B cell (primary cell): ENCODE results near the gene COBL. TPM values are rescaled to one million over a fixed set of nuclear protein-coding genes. Genes with fewer than 3 reads are reported as not detected.

Source experiments
- ATAC-seq: fragments of 200-7000 bp; cut with Tn5 transposase; one replicate; pipeline ENCODE4 v1.10.0; 2021; ENCODE audit warnings: low read depth, mild to moderate bottlenecking, moderate number of reproducible peaks, moderate library complexity
- CTCF ChIA-PET: fragments of 350-600 bp; sonication (Branson Sonifier 250); formaldehyde crosslinking; loops from one replicate; lab custom pipeline; 2021; ENCODE audit warnings: antibody characterized with exemption, inconsistent platforms; lab: Charles Lee
- POLR2A ChIA-PET: fragments of 350-600 bp; sonication (Branson Sonifier 250); formaldehyde crosslinking; loops from one replicate; lab custom pipeline; 2021; ENCODE audit warnings: antibody characterized with exemption; lab: Charles Lee
- DNase-seq: peaks from one replicate; pipeline ENCODE4 v3.0.0; 2013
- H2AFZ ChIP-seq: 2 replicates; pipeline ENCODE4 v1.6.1; 2012; ENCODE audit warnings: mild to moderate bottlenecking, low read depth, low read length; ENCODE audit not compliant: insufficient read depth, poor library complexity, severe bottlenecking
- H3K27ac ChIP-seq, 2 donors: 1 replicate in 1 of 2; 2 replicates in 1 of 2; pipeline ENCODE4 v1.5.1; 2012 to 2013; ENCODE audit warnings: low read length in 2 of 2, mild to moderate bottlenecking in 2 of 2, moderate library complexity in 1 of 2
- H3K27me3 ChIP-seq, 4 experiments: fragments of 200-600 bp in 1 of 4; sonication (generic) in 1 of 4; replicated peaks in 1 of 4; 1 replicate in 2 of 4; 2 replicates in 2 of 4; pipeline versions ENCODE4 v1.6.1 to v1.7.0; 2013 to 2016; ENCODE audit warnings: low read length in 3 of 4, mild to moderate bottlenecking in 2 of 4, mixed read lengths in 1 of 4, moderate library complexity in 1 of 4; ENCODE audit not compliant: insufficient read depth in 4 of 4, control insufficient read depth in 3 of 4; ENCODE audit errors: control extremely low read depth in 1 of 4
- H3K36me3 ChIP-seq, 2 experiments: replicated peaks in 1 of 2; 1 replicate in 1 of 2; 2 replicates in 1 of 2; pipeline versions ENCODE4 v1.6.1 to v1.7.1; 2013; ENCODE audit warnings: low read length in 1 of 2; ENCODE audit not compliant: insufficient read depth in 2 of 2, control insufficient read depth in 1 of 2; ENCODE audit errors: control extremely low read depth in 1 of 2, extremely low read depth in 1 of 2
- H3K4me1 ChIP-seq, 2 donors: fragments of 200-600 bp in 1 of 2; sonication (generic) in 1 of 2; 1 replicate in 1 of 2; 2 replicates in 1 of 2; pipeline versions ENCODE4 v1.5.1 to v1.6.1; 2013 to 2017; ENCODE audit warnings: low read length in 2 of 2; ENCODE audit not compliant: control insufficient read depth in 2 of 2, insufficient read depth in 2 of 2
- H3K4me2 ChIP-seq: replicated peaks from 2 replicates; pipeline ENCODE3; 2012; ENCODE audit warnings: mild to moderate bottlenecking, low read depth, low read length; ENCODE audit not compliant: poor library complexity, severe bottlenecking
- H3K4me3 ChIP-seq, 5 experiments: fragments of 200-600 bp in 1 of 5; sonication (generic) in 1 of 5; 1 replicate in 3 of 5; 2 replicates in 2 of 5; pipeline versions ENCODE4 v1.5.1 to v1.7.0; 2011 to 2016; ENCODE audit warnings: low read length in 4 of 5, mild to moderate bottlenecking in 4 of 5, low read depth in 2 of 5, control low read depth in 1 of 5, moderate library complexity in 1 of 5; ENCODE audit not compliant: insufficient read depth in 1 of 5; ENCODE audit errors: control extremely low read depth in 1 of 5, extremely low read depth in 1 of 5
- H3K79me2 ChIP-seq: fragments of 200-600 bp; sonication (generic); one replicate; pipeline ENCODE4 v1.6.0; 2016; ENCODE audit warnings: low read length; ENCODE audit not compliant: control insufficient read depth, insufficient read depth
- H3K9ac ChIP-seq: fragments of 200-600 bp; sonication (generic); 2 replicates; pipeline ENCODE4 v1.6.1; 2017; ENCODE audit warnings: mild to moderate bottlenecking, low read length, moderate library complexity
- H3K9me3 ChIP-seq, 3 donors: one replicate each; pipeline versions ENCODE4 v1.6.1 to v1.7.1; 2013; ENCODE audit warnings: low read length in 2 of 3; ENCODE audit not compliant: control insufficient read depth in 2 of 3, insufficient read depth in 1 of 3; ENCODE audit errors: control extremely low read depth in 1 of 3
- H4K20me1 ChIP-seq: 2 replicates; pipeline ENCODE4 v1.6.0; 2012; ENCODE audit warnings: mild to moderate bottlenecking, low read length; ENCODE audit not compliant: insufficient read depth, control insufficient read depth, poor library complexity, severe bottlenecking
- H3K27ac Mint-ChIP-seq: one replicate; pipeline ENCODE4 v1.8.0; 2021; ENCODE audit warnings: mixed read lengths
- H3K27me3 Mint-ChIP-seq: one replicate; pipeline ENCODE4 v1.8.0; 2021; ENCODE audit warnings: mixed read lengths
- H3K4me1 Mint-ChIP-seq: one replicate; pipeline ENCODE4 v1.8.0; 2021; ENCODE audit warnings: mixed read lengths
- H3K4me3 Mint-ChIP-seq: one replicate; pipeline ENCODE4 v1.8.0; 2021; ENCODE audit warnings: mixed read lengths
- H3K9me3 Mint-ChIP-seq: one replicate; pipeline ENCODE4 v1.8.0; 2022; ENCODE audit warnings: mixed read lengths; ENCODE audit not compliant: insufficient read depth
- CTCF ChIP-seq: fragments of 200-600 bp; IDR thresholded peaks from one replicate; pipeline ENCODE4 v1.8.0; 2022; ENCODE audit warnings: antibody characterized with exemption, mild to moderate bottlenecking
- EZH2 ChIP-seq: IDR thresholded peaks from 2 replicates; pipeline ENCODE4 v1.6.1; 2012; ENCODE audit warnings: borderline replicate concordance, low read depth, mild to moderate bottlenecking, moderate library complexity, low read length; ENCODE audit not compliant: insufficient read depth, poor library complexity, severe bottlenecking
- WGBS: methylation state at CpG from one replicate; pipeline ENCODE4 v1.1.5; 2013; ENCODE audit warnings: missing lambda C conversion rate; ENCODE audit not compliant: insufficient coverage; 5-methylcytosine and 5-hydroxymethylcytosine counted together
- intact Hi-C: fragments of 100-400 bp; cut with micrococcal nuclease; formaldehyde crosslinking; loops from one replicate; pipeline ENCODE4 v1.10.0; 2022
- polyA plus RNA-seq: library from polyadenylated mRNA; depleted of rRNA; stranded (reverse); fragments of >200 nt; gene quantifications from 2 replicates; pipeline ENCODE4 v1.2.3, GENCODE V29; 2012
- total RNA-seq, 2 donors: library from RNA; stranded (reverse); fragments of 120-200 nt in 1 of 2; gene quantifications; 1 replicate in 1 of 2; 2 replicates in 1 of 2; pipeline versions ENCODE4 v1.2.3 to v1.2.4, GENCODE V29; 2013 to 2022

COBL gene
- total and polyA plus RNA-seq, 2 donors (not counting 1 experiment from before 2014, with no cell fraction given), result not detected

- 51% methylated on average over 7 of the region's 9 CpGs for WGBS
- POLR2A ChIA-PET, result no interaction called here
Measured at GRCh38 chr7:51340029-51340838, 23.6 kb upstream of the COBL start.

More at GRCh38 chr7:51340029-51340838, 23.6 kb upstream of the COBL start:
- Histone ChIP-seq H3K9me3 (no peaks in the 10 kb centered on the region), H3K27ac (no peak overlapping the region), H3K9ac (no peak overlapping the region), H3K4me3 (no peak overlapping the region), H3K36me3 (no peaks in the 10 kb centered on the region), H3K27me3 (peaks cover 0 to 3% (median 0%) of the 10 kb centered on the region in 4 experiments), H4K20me1 (no peaks in the 10 kb centered on the region), H2AFZ (no peak overlapping the region), H3K4me1 (no peaks in the 10 kb centered on the region), H3K79me2 (no peaks in the 10 kb centered on the region), H3K4me2 (no peak overlapping the region)
- Mint-ChIP-seq H3K27me3 (no peaks in the 10 kb centered on the region), H3K4me1 (no peaks in the 10 kb centered on the region), H3K4me3 (no peak overlapping the region), H3K27ac (no peak overlapping the region), H3K9me3 (no peaks in the 10 kb centered on the region)
- TF ChIP-seq CTCF, result no peak
- no peak for TF ChIP-seq EZH2
- CTCF ChIA-PET, result no interaction called here
- DNase-seq (no peak), ATAC-seq (no peak)
- intact Hi-C loops, result no loop called here
